ENCODE results near the gene STXBP1.

Gene STXBP1

GRCh38 chr9:127735530-127736185 lies 123.6 kb downstream of the STXBP1 start:
- no peak for DNase-seq (ENCODE audit: low read depth in 2 of 2)

- DNase-seq (ENCODE audit: low read depth in 2 of 2) = no peak
Measured at GRCh38 chr9:127738666-127739065, 126.6 kb downstream of the STXBP1 start.

- DNase-seq (ENCODE audit: low read depth in 2 of 2) = no peak
Measured at GRCh38 chr9:127739614-127740330, 127.7 kb downstream of the STXBP1 start.

- DNase-seq (ENCODE audit: low read depth in 2 of 2) = no peak
Measured at GRCh38 chr9:127741831-127742434, 129.9 kb downstream of the STXBP1 start.

All from stimulated activated CD4-positive, alpha-beta T cell treated with anti-CD3 and anti-CD28 coated beads, Interleukin-1b, Interleukin-23, amount 100 ng/mL, for 4 hours (primary cell).